Subcutaneous abdominal adipose tissue (tissue), 5 donors: ENCODE measurements around the gene ALG14.

Source experiments
- H3K27ac ChIP-seq: one replicate; pipeline ENCODE4 v1.7.0; 2013; ENCODE audit warnings: low read depth, mild to moderate bottlenecking, inconsistent platforms, low read length, moderate library complexity
- H3K27me3 ChIP-seq, 5 donors: one replicate each; pipeline ENCODE4 v1.7.0; 2013; ENCODE audit warnings: low read length in 5 of 5, inconsistent platforms in 1 of 5; ENCODE audit not compliant: control insufficient read depth in 5 of 5, insufficient read depth in 4 of 5
- H3K36me3 ChIP-seq, 5 donors: one replicate each; pipeline ENCODE4 v1.7.0; 2013; ENCODE audit warnings: low read length in 5 of 5; ENCODE audit not compliant: control insufficient read depth in 5 of 5, insufficient read depth in 5 of 5
- H3K4me1 ChIP-seq, 5 donors: one replicate each; pipeline ENCODE4 v1.7.0; 2013; ENCODE audit warnings: low read length in 5 of 5, mild to moderate bottlenecking in 3 of 5, moderate library complexity in 1 of 5; ENCODE audit not compliant: control insufficient read depth in 5 of 5, insufficient read depth in 5 of 5
- H3K4me3 ChIP-seq, 5 donors: one replicate each; pipeline ENCODE4 v1.7.0; 2013; ENCODE audit warnings: low read length in 5 of 5, low read depth in 1 of 5
- H3K9ac ChIP-seq, 5 donors: one replicate each; pipeline ENCODE4 v1.7.0; 2013; ENCODE audit warnings: low read length in 5 of 5, mild to moderate bottlenecking in 4 of 5, moderate library complexity in 3 of 5
- H3K9me3 ChIP-seq, 5 donors: one replicate each; pipeline ENCODE4 v1.7.0; 2013; ENCODE audit warnings: low read length in 5 of 5; ENCODE audit not compliant: control insufficient read depth in 5 of 5
- donor health status: healthy.
- donor health status: healthy.
- donor health status: healthy.
- donor health status: healthy.
- donor health status: healthy.

The ALG14 gene

DNA sequence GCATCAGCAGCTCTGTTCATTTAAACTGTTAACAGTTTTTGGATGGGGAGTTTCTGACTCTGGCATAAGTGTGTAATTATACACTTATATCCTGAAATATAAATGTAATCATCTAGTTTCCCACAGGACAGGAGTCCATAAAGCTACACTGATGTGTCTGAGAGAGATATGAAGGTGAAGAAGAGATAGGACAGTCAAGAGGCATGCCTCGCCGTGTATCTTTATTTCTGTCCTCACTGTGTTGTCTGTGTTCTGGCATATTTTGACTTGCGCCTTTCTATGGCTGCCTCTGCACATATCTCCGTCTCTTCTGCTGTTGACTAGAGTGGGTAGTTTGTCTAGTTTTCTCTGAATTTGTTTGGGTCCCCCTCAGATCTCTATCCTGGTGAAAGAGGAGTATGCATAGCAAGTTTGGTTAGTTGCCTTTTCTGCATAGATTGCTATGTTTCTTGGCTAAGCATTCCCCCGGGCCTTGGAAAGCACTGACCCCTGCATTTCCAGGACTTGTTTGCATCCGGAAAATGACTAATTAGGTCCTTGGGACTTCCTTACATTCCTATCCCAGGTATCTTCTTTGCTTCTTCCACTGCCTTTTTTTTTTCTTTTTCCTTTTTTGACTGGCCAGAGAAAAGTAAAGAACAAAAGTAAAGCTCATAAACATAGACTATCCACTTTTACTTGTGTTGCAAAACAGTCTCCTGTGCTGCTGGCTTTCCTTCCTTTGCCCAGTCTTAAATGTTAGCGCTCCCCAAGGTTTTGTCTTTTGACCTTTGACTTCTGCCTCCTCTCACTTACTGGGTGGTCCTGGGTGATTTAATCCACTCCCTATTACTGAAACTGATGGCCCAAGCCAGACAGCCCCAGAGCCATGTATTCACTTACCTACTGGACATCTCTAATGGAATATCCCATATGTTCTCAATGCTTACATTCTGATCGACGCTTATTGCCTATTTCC, 118.2 kb downstream of the ALG14 start:
- Histone ChIP-seq H3K9me3 (no peaks in the 10 kb centered on the region), H3K9ac (no peak overlapping the region), H3K27me3 (no peaks in the 10 kb centered on the region), H3K4me3 (no peak overlapping the region), H3K36me3 (no peaks in the 10 kb centered on the region), H3K4me1 (peaks cover 2 to 23% (median 13%) of the 10 kb centered on the region in 5 donors), H3K27ac (no peak overlapping the region)

DNA sequence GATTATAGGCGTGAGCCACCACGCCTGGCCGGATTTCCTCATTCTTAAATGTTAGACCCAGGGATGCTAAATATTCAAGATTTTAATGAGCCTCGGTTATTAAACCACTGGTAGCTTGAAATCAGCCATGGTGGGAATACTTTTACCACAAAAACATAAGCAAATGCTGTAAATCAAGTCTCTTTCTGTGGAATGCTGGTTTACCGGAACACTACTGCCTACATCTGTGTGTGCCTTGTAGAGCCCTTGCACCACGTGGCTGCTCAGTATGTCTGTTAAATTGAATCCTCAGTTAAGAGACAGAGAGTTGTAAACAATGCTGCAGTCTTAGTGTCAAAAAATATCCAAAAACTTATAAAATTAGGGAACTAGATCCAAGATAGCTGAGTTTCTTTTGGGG, 119.0 kb downstream of the ALG14 start:
- Histone ChIP-seq H3K9me3 (no peaks in the 10 kb centered on the region), H3K27ac (no peak overlapping the region), H3K4me3 (no peak overlapping the region), H3K9ac (no peak overlapping the region), H3K36me3 (no peaks in the 10 kb centered on the region), H3K27me3 (no peaks in the 10 kb centered on the region), H3K4me1 (peaks cover 2 to 23% (median 13%) of the 10 kb centered on the region in 5 donors)

GRCh38 chr1:94953107-94953506, 119.6 kb downstream of the ALG14 start:
- no peaks in the 10 kb centered on the region for H3K27me3 ChIP-seq
- H3K9me3 ChIP-seq, result no peaks in the 10 kb centered on the region
- H3K4me1 ChIP-seq, result peaks cover 2 to 23% (median 13%) of the 10 kb centered on the region in 5 donors
- H3K4me3 ChIP-seq, result no peak overlapping the region
- H3K36me3 ChIP-seq, result no peaks in the 10 kb centered on the region
- H3K9ac ChIP-seq, result no peak overlapping the region
- H3K27ac ChIP-seq, result no peak overlapping the region

DNA sequence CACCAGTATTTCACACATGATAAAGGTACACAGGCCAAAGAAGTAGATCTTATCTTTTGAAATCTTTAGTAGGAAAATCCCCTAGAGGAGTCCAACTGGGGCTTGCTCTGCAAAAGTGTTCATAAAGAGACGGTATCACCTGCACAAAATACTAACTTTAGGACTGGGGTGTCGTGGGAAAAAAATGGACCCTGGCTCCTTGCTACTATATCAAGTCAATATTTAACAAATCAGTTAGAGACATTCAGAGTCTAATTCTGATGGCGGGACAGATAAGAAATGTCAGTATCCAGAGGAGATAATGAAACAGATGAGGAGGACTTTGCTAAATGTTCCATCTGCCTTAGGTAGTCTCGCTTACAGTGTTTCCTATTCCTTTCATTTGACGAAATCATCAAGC, 120.2 kb downstream of the ALG14 start:
- Histone ChIP-seq H3K27ac (no peak overlapping the region), H3K4me1 (peaks cover 2 to 23% (median 15%) of the 10 kb centered on the region in 5 donors), H3K9ac (no peak overlapping the region), H3K4me3 (no peak overlapping the region), H3K36me3 (no peaks in the 10 kb centered on the region), H3K27me3 (no peaks in the 10 kb centered on the region), H3K9me3 (no peaks in the 10 kb centered on the region)

DNA sequence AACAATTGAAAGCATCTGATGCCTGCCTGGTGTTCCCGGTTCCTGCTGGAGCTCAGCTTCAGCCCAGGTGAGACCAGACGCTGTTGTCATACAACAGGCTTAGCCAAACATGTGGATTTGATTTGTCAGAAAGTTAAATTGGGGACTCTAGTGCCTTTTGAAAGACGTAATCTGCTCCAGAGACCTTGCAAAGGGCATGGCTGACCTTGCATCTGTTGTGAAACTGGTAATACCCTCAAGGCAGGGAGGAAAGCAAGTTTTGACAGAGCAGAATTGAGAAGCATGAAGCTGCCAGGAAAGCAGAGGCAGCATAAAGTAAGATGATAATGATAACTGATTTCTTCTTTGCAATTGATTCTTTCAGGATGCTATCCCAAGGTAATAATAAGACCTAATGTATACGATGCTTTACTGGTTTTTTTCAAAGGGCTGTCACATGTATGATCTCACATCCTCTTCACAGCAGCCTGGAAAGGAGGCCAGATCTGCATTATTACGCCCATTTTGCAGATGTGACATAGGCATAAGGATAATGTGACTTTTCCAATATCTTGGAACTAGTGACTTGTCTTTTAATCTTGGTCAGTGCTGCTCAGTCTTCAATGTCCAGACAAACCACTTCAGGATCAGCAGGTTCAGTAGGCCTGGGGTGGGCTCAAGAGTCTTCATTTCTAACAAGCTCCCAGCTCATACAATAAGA, 121.1 kb downstream of the ALG14 start:
- Histone ChIP-seq H3K27ac (no peak overlapping the region), H3K4me1 (peaks cover 2 to 32% (median 24%) of the 10 kb centered on the region in 5 donors), H3K9ac (no peak overlapping the region), H3K9me3 (no peaks in the 10 kb centered on the region), H3K27me3 (no peaks in the 10 kb centered on the region), H3K36me3 (no peaks in the 10 kb centered on the region), H3K4me3 (no peak overlapping the region)

- no peaks in the 10 kb centered on the region for H3K9me3 ChIP-seq
- H3K4me1 ChIP-seq, result peaks cover 2 to 31% (median 24%) of the 10 kb centered on the region in 5 donors
- no peak overlapping the region for H3K4me3 ChIP-seq
- H3K36me3 ChIP-seq, result no peaks in the 10 kb centered on the region
- no peaks in the 10 kb centered on the region for H3K27me3 ChIP-seq
- no peak overlapping the region for H3K27ac ChIP-seq
- H3K9ac ChIP-seq, result no peak overlapping the region
Measured at GRCh38 chr1:94951046-94951445, 121.7 kb downstream of the ALG14 start.

DNA sequence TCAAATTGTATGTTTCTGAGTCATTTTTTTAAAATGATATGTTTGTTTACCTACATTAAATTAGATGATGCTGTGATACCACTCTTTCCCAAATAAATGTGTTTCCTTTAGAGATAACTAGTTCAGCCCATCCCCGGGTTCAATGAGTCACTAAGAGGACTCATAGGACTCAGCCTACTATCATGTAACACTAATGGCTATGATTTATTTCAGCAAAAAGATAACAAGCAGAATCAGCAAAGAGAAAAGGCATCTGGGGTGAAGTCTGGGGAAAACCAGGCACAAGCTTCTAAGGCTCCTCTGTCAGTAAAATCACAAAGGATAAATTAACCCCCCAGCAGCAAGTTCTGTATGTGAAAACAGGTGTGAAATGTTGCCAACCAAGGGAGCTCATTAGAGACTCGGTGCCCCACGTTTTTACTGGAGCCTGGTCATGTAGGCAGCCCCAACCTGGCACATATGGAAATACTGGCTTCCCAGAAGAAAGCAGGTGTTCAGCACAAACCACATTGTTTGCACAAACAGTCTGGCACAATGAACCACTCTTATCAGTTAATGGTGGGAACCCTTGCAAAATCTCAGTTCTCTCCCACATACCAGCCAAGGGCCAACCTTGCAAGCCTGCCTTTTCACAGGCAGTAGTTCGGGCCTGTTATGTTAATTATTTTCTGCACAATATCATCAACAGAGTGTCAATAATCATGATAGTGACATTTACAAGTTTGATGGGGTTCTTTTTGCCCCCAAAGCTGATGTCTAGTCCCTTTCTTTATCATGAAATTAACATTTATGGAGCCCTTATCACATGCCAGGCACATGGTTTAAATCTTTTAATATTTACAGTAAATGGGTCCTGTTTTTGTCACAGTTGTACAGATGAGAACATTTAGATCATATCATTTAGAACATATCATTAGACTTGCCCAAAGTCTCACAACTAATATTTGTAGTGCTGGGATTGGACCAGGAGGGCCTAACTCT, 122.8 kb downstream of the ALG14 start:
- Histone ChIP-seq H3K9me3 (no peaks in the 10 kb centered on the region), H3K36me3 (no peaks in the 10 kb centered on the region), H3K27ac (no peak overlapping the region), H3K4me1 (peaks cover 2 to 28% (median 20%) of the 10 kb centered on the region in 5 donors), H3K4me3 (no peak overlapping the region), H3K27me3 (no peaks in the 10 kb centered on the region), H3K9ac (no peak overlapping the region)

GRCh38 chr1:94947437-94947836, 125.3 kb downstream of the ALG14 start:
- Histone ChIP-seq H3K36me3 (no peaks in the 10 kb centered on the region), H3K27me3 (no peaks in the 10 kb centered on the region), H3K4me1 (peaks cover 0 to 17% (median 12%) of the 10 kb centered on the region in 5 donors), H3K27ac (peak overlapping the region; percentile 5), H3K4me3 (no peak overlapping the region), H3K9me3 (no peaks in the 10 kb centered on the region), H3K9ac (no peak overlapping the region)

DNA sequence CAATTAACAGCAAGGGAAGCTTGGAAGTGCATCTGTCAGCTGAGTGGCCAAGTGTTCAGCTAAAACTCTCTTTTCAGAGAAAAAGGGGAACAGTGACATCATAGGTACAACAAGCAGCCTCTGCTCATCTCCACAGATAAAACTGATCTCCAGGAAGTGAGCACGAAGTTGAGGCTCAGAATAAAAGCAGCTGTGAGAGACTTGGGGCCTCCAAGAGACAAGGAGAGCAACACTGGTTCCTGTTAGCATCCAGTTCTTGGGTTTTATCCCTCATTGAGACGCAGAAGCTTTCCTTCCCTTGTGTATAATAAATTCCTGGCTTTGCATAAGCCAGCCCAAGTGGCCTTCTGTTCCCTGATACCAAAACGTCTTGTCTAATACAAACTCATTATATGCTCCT, 125.9 kb downstream of the ALG14 start:
- H3K9ac ChIP-seq, result no peak overlapping the region
- H3K27ac ChIP-seq, result peak overlapping the region; percentile 5
- H3K4me3 ChIP-seq, result no peak overlapping the region
- H3K27me3 ChIP-seq, result no peaks in the 10 kb centered on the region
- H3K9me3 ChIP-seq, result no peaks in the 10 kb centered on the region
- H3K36me3 ChIP-seq, result no peaks in the 10 kb centered on the region
- peaks cover 0 to 17% (median 12%) of the 10 kb centered on the region in 5 donors for H3K4me1 ChIP-seq
